K562 (cell line): ENCODE data around the gene MT1E. TPM values are rescaled to one million over a fixed set of nuclear protein-coding genes. Genes with fewer than 3 reads are reported as not detected.

Source experiments
- ATAC-seq: fragments of 200-7000 bp; cut with Tn5 transposase; 3 replicates; pipeline ENCODE4 v1.9.1; 2020; ENCODE audit warnings: moderate library complexity
- BruUV-seq: library from RNA; stranded (reverse); fragments of 400-500 nt; replicated peaks from 2 replicates; lab custom pipeline; 2021; lab: Mats Ljungman, UMichigan
- CTCF ChIA-PET: fragments of 300-600 bp; formaldehyde crosslinking; extraction: SDS; loops from one replicate; lab custom pipeline; 2021; ENCODE audit warnings: low intra/inter-chr PET ratio; lab: Yijun Ruan, JAX
- POLR2A ChIA-PET: fragments of 300-600, 350-650 bp; sonication (Branson Sonifier 250); formaldehyde crosslinking; extraction: SDS; loops from one replicate; lab custom pipeline; 2021; ENCODE audit warnings: antibody characterized with exemption, inconsistent platforms; lab: Yijun Ruan, JAX
- DNase-seq, 4 experiments: peaks; one replicate each; pipeline versions ENCODE4 v3.0.0 to v3.0.0-alpha.2; 2011 to 2018; ENCODE audit warnings: low spot score in 3 of 4, mixed read lengths in 3 of 4; ENCODE audit errors: extremely low read depth in 1 of 4
- FAIRE-seq: peaks from 2 replicates; lab custom pipeline; 2011; peaks lifted over from hg19 to GRCh38; lab: Jason Lieb, UNC
- H2AFZ ChIP-seq: 2 replicates; pipeline ENCODE4 v1.6.0; 2011; ENCODE audit warnings: low read depth, low read length, control low read depth, inconsistent platforms
- H3K27ac ChIP-seq: fragments of 200-600 bp; 3 replicates; pipeline ENCODE4 v1.8.0; 2011; ENCODE audit warnings: low read depth, mild to moderate bottlenecking, control low read depth, inconsistent platforms, low read length, moderate library complexity, mixed read lengths; ENCODE audit errors: extremely low read depth
- H3K27me3 ChIP-seq, 2 experiments: fragments of 300-600 bp in 1 of 2; 2 replicates in 1 of 2; 3 replicates in 1 of 2; pipeline versions ENCODE4 v1.6.0 to v1.8.0; 2011; ENCODE audit warnings: inconsistent platforms in 2 of 2, low read length in 2 of 2, mild to moderate bottlenecking in 1 of 2, mixed read lengths in 1 of 2, moderate library complexity in 1 of 2; ENCODE audit not compliant: control insufficient read depth in 2 of 2, insufficient read depth in 2 of 2
- H3K36me3 ChIP-seq: fragments of 300-600 bp; 3 replicates; pipeline ENCODE4 v1.8.0; 2011; ENCODE audit warnings: mild to moderate bottlenecking, low read length, inconsistent platforms; ENCODE audit not compliant: control insufficient read depth, insufficient read depth
- H3K4me1 ChIP-seq, 2 experiments: fragments of 200-600 bp in 1 of 2; replicated peaks in 1 of 2; 2 replicates in 1 of 2; 3 replicates in 1 of 2; pipeline versions ENCODE4 v1.5.1 to v1.8.0; 2011; ENCODE audit warnings: inconsistent platforms in 2 of 2, low read length in 2 of 2, mild to moderate bottlenecking in 1 of 2, mixed read lengths in 1 of 2, moderate library complexity in 1 of 2; ENCODE audit not compliant: control insufficient read depth in 2 of 2, insufficient read depth in 2 of 2
- H3K4me2 ChIP-seq: 2 replicates; pipeline ENCODE4 v1.6.1; 2011; ENCODE audit warnings: low read length, control low read depth, inconsistent platforms, mixed read lengths; ENCODE audit not compliant: insufficient read depth
- H3K4me3 ChIP-seq: fragments of 200-600 bp; sonication (generic), shearing (Covaris generic); 2 replicates; pipeline ENCODE4 v1.5.1; 2016; ENCODE audit warnings: control low read depth, inconsistent platforms
- H3K79me2 ChIP-seq: fragments of 200-600 bp; 3 replicates; pipeline ENCODE4 v1.8.0; 2011; ENCODE audit warnings: low read length, inconsistent platforms; ENCODE audit not compliant: control insufficient read depth, insufficient read depth
- H3K9ac ChIP-seq, 2 experiments: 2 replicates each; pipeline versions ENCODE4 v1.6.0 to v1.6.1; 2011; ENCODE audit warnings: low read depth in 2 of 2, low read length in 2 of 2, control low read depth in 1 of 2, inconsistent platforms in 1 of 2, mild to moderate bottlenecking in 1 of 2, mixed read lengths in 1 of 2; ENCODE audit not compliant: insufficient read depth in 1 of 2
- H3K9me1 ChIP-seq: one replicate; pipeline ENCODE4 v1.6.0; 2011; ENCODE audit warnings: inconsistent platforms, mild to moderate bottlenecking, low read length, moderate library complexity; ENCODE audit not compliant: control insufficient read depth, insufficient read depth
- H3K9me3 ChIP-seq: replicated peaks from 2 replicates; pipeline ENCODE4 v1.5.1; 2011; ENCODE audit warnings: low read depth, low read length, inconsistent platforms; ENCODE audit not compliant: control insufficient read depth, insufficient read depth
- H4K20me1 ChIP-seq: replicated peaks from 2 replicates; pipeline ENCODE4 v1.6.1; 2011; ENCODE audit warnings: low read length, inconsistent platforms, mixed read lengths; ENCODE audit not compliant: control insufficient read depth, insufficient read depth
- CHD1 ChIP-seq: fragments of 200-600 bp; sonication (generic); IDR thresholded peaks from one replicate; pipeline ENCODE4 v1.6.1; 2012; ENCODE audit warnings: mild to moderate bottlenecking, moderate library complexity, low read length, inconsistent platforms
- FIP1L1 ChIP-seq: fragments of 200-400 bp; formaldehyde crosslinking; IDR thresholded peaks from 2 replicates; pipeline ENCODE4 v1.6.1; 2018; ENCODE audit warnings: mild to moderate bottlenecking, low read depth, low read length; ENCODE audit not compliant: poor library complexity, severe bottlenecking
- GTF2A2 ChIP-seq: IDR thresholded peaks from 2 replicates; pipeline ENCODE4 v1.6.1; 2016; ENCODE audit warnings: mild to moderate bottlenecking, missing genetic modification characterization, missing compliant biosample characterization
- NCOA1 ChIP-seq: fragments of 450-650 bp; IDR thresholded peaks from 2 replicates; pipeline ENCODE4 v1.6.1; 2016; ENCODE audit warnings: low read depth
- PHF20 ChIP-seq: fragments of 450-650 bp; IDR thresholded peaks from 2 replicates; pipeline ENCODE4 v1.6.1; 2018; ENCODE audit not compliant: partially characterized antibody
- U2AF1 ChIP-seq: fragments of 200-400 bp; formaldehyde crosslinking; optimal IDR thresholded peaks from 2 replicates; pipeline ENCODE3; 2017; ENCODE audit warnings: mild to moderate bottlenecking, low read depth, low read length, moderate library complexity
- YBX1 ChIP-seq: fragments of 450-650 bp; IDR thresholded peaks from 2 replicates; pipeline ENCODE4 v1.7.1; 2016; ENCODE audit warnings: mild to moderate bottlenecking
- ZNF449 ChIP-seq: fragments of 250-450 bp; sonication (Bioruptor Pico); IDR thresholded peaks from 2 replicates; pipeline ENCODE4 v1.8.0; 2022; ENCODE audit warnings: moderate library complexity, mild to moderate bottlenecking, inconsistent platforms
- WGBS: fragments of 100-300 bp; shearing (Covaris generic); methylation state at CpG from one replicate; pipeline ENCODE4 v1.1.6; 2016; ENCODE audit warnings: low coverage, mixed read lengths; ENCODE audit not compliant: insufficient coverage; ENCODE audit errors: missing lambda C conversion rate; 5-methylcytosine and 5-hydroxymethylcytosine counted together
- in situ Hi-C: fragments of 300-500 bp; cut with MboI; formaldehyde crosslinking; loops from 4 replicates; pipeline ENCODE4 v1.15.0; 2018; ENCODE audit warnings: inconsistent platforms, mixed read lengths
- intact Hi-C: fragments of 100-400 bp; cut with micrococcal nuclease; formaldehyde crosslinking; loops from 2 replicates; pipeline ENCODE4 v1.14.2; 2022
- polyA plus RNA-seq, 8 experiments: library from polyadenylated mRNA; depleted of rRNA in 4 of 8; stranded (reverse) in 5 of 8; unstranded in 3 of 8; fragments of >200 nt; fragmentation: Nextera tagmentation in 2 of 8; fragmentation: Illumina TruSeq in 1 of 8; extraction: Ambion mirVana in 2 of 8; extraction: Trizol in 1 of 8; gene quantifications; 2 replicates each; pipeline versions ENCODE4 v1.2.1 to v1.2.3, GENCODE V29; 2011 to 2014; ENCODE audit warnings: inconsistent platforms in 1 of 8, missing spikeins in 1 of 8
- total RNA-seq, 7 experiments: library from RNA; depleted of rRNA in 6 of 7; stranded (reverse); fragments of >200 nt in 6 of 7; fragmentation: Illumina TruSeq in 2 of 7; extraction: Trizol in 2 of 7; gene quantifications; 2 replicates each; pipeline versions ENCODE4 v1.2.1 to v1.2.3, GENCODE V29; 2011 to 2021; ENCODE audit warnings: low replicate concordance in 1 of 7
- TF ChIP-seq, protein P1 (sequence below): sonication (generic); formaldehyde crosslinking; IDR thresholded peaks from 2 replicates; pipeline ENCODE4 v1.8.0; 2022; ENCODE audit warnings: mild to moderate bottlenecking, missing genetic modification reagents

MT1E gene
- total and polyA plus RNA-seq, 9 of the 15 experiments (the other 6 are each of a cell fraction or from before 2014, with no cell fraction given) = 0.29 to 0.81 (median 0.46) TPM; not detected in 3

DNA sequence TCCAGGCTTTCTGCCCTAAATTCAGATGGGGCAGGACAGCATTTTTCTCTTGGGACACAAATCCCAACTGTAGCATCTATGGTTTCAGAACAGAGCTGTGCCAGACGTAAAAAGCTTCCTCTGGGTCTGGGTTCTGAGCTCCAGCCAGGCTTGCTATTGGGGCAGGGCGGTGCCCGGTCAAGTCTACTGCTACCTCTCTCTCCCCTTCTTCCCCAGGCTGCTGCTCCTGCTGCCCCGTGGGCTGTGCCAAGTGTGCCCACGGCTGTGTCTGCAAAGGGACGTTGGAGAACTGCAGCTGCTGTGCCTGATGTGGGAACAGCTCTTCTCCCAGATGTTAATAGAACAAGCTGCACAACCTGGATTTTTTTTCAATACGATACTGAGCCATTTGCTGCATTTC is 8.0 kb downstream of the MT1E start:
- ATAC-seq (no peak), DNase-seq (no peak), FAIRE-seq (no peak)
- intact Hi-C loops = no loop called here
- 0 out of 2 replicates have a peak, but pooled peaks cover 7% of the 10 kb centered on the region for H4K20me1 ChIP-seq
- ChIA-PET POLR2A (no interaction called here), CTCF (no interaction called here)
- H3K27me3 ChIP-seq = peaks cover 47 to 81% of the 10 kb centered on the region in 2 experiments
- 6% methylated on average over 7 of the region's 7 CpGs for WGBS
- no peak overlapping the region for H3K4me2 ChIP-seq
- H3K27ac ChIP-seq = no peak overlapping the region
- H3K4me1 ChIP-seq = peaks cover 0 to 22% of the 10 kb centered on the region in 2 experiments; a peak in 2 of 5 replicates
- in situ Hi-C loops = no loop called here
- no peaks in the 10 kb centered on the region for H3K79me2 ChIP-seq
- no peak overlapping the region for H2AFZ ChIP-seq
- H3K9me3 ChIP-seq = no peaks in the 10 kb centered on the region
- no TSS peak for BruUV-seq
- no peak overlapping the region for H3K4me3 ChIP-seq
- H3K9ac ChIP-seq = no peak overlapping the region
- no peaks in the 10 kb centered on the region for H3K36me3 ChIP-seq
- no peaks in the 10 kb centered on the region for H3K9me1 ChIP-seq
- TF ChIP-seq U2AF1 (no peak), YBX1 (no peak), ZNF449 (CRISPR knock-in tag) (no peak), FIP1L1 (no peak), GTF2A2 (tag) (no peak), CHD1 (no peak), PHF20 (no peak), NCOA1 (no peak)
- TF ChIP-seq, protein P1, sequence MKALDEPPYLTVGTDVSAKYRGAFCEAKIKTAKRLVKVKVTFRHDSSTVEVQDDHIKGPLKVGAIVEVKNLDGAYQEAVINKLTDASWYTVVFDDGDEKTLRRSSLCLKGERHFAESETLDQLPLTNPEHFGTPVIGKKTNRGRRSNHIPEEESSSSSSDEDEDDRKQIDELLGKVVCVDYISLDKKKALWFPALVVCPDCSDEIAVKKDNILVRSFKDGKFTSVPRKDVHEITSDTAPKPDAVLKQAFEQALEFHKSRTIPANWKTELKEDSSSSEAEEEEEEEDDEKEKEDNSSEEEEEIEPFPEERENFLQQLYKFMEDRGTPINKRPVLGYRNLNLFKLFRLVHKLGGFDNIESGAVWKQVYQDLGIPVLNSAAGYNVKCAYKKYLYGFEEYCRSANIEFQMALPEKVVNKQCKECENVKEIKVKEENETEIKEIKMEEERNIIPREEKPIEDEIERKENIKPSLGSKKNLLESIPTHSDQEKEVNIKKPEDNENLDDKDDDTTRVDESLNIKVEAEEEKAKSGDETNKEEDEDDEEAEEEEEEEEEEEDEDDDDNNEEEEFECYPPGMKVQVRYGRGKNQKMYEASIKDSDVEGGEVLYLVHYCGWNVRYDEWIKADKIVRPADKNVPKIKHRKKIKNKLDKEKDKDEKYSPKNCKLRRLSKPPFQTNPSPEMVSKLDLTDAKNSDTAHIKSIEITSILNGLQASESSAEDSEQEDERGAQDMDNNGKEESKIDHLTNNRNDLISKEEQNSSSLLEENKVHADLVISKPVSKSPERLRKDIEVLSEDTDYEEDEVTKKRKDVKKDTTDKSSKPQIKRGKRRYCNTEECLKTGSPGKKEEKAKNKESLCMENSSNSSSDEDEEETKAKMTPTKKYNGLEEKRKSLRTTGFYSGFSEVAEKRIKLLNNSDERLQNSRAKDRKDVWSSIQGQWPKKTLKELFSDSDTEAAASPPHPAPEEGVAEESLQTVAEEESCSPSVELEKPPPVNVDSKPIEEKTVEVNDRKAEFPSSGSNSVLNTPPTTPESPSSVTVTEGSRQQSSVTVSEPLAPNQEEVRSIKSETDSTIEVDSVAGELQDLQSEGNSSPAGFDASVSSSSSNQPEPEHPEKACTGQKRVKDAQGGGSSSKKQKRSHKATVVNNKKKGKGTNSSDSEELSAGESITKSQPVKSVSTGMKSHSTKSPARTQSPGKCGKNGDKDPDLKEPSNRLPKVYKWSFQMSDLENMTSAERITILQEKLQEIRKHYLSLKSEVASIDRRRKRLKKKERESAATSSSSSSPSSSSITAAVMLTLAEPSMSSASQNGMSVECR (CRISPR knock-in tag) = no peak
